RWPE2 (cell line): ENCODE measurements around the gene ZC3H12A.

ENCODE experiments used
- ATAC-seq: fragments of 200-7000 bp; cut with Tn5 transposase; 3 replicates; pipeline ENCODE4 v1.9.1; 2021; ENCODE audit warnings: low read depth
- DNase-seq: peaks from one replicate; pipeline ENCODE4 v3.0.0-alpha.2; 2020; ENCODE audit warnings: low spot score
- H3K27ac ChIP-seq: fragments of 450-650 bp; 2 replicates; pipeline ENCODE4 v1.5.1; 2017; ENCODE audit warnings: mild to moderate bottlenecking; ENCODE audit not compliant: poor library complexity, severe bottlenecking
- H3K27me3 ChIP-seq: fragments of 250-450 bp; sonication (Bioruptor Pico); 2 replicates; pipeline ENCODE4 v1.5.1; 2021; ENCODE audit warnings: mild to moderate bottlenecking, moderate library complexity; ENCODE audit not compliant: insufficient read depth, poor library complexity, severe bottlenecking
- H3K36me3 ChIP-seq: fragments of 250-450 bp; sonication (Bioruptor Pico); 2 replicates; pipeline ENCODE4 v1.5.1; 2020; ENCODE audit warnings: low read depth, mild to moderate bottlenecking, moderate library complexity
- H3K4me1 ChIP-seq: fragments of 250-450 bp; sonication (Bioruptor Pico); 2 replicates; pipeline ENCODE4 v1.5.1; 2021; ENCODE audit warnings: mild to moderate bottlenecking, moderate library complexity; ENCODE audit not compliant: insufficient read depth, poor library complexity, severe bottlenecking
- H3K4me3 ChIP-seq: fragments of 250-450 bp; sonication (Bioruptor Pico); 2 replicates; pipeline ENCODE4 v1.5.1; 2021; ENCODE audit warnings: mild to moderate bottlenecking, moderate library complexity; ENCODE audit not compliant: severe bottlenecking
- H3K9me3 ChIP-seq: fragments of 250-450 bp; sonication (Bioruptor Pico); 2 replicates; pipeline ENCODE4 v1.5.1; 2021; ENCODE audit warnings: mild to moderate bottlenecking, moderate library complexity; ENCODE audit not compliant: severe bottlenecking
- CTCF ChIP-seq: fragments of 450-650 bp; IDR thresholded peaks from one replicate; pipeline ENCODE4 v1.5.1; 2017; ENCODE audit warnings: mild to moderate bottlenecking, moderate library complexity; ENCODE audit not compliant: poor library complexity, severe bottlenecking

ZC3H12A gene

GRCh38 chr1:37471345-37472231, 2.8 kb upstream of the ZC3H12A start:
- H3K27ac ChIP-seq = peak overlapping the region; percentile 98

DNA sequence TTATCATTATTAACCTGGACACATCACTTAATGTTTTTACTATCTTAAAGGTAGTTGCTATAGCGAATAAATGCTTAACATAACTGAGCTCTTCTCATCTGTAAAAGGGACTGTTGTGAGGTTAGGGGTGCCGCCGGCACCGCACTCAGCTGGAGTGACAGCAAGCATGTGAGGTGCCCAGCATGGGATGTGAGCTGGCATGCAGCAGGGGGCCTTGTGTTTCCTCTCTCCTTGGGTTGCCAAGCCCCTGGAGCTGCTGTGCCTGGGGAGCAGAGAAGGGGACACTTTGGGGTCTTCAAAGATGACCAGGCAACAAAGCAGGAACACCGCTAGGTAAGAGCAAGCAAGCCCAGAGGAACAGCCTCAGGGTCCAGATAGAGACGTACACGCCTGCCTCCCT, 2.1 kb upstream of the ZC3H12A start:
- TF ChIP-seq CTCF = no peak
- peak overlapping the region; percentile 98 for H3K27ac ChIP-seq
- H3K4me3 ChIP-seq = no peak overlapping the region
- H3K36me3 ChIP-seq = peaks cover 25% of the 10 kb centered on the region
- ATAC-seq = no peak
- no peaks in the 10 kb centered on the region for H3K9me3 ChIP-seq
- no peaks in the 10 kb centered on the region for H3K27me3 ChIP-seq
- peaks cover 24% of the 10 kb centered on the region for H3K4me1 ChIP-seq
- no peak for DNase-seq

More at GRCh38 chr1:37471345-37472231, 2.8 kb upstream of the ZC3H12A start:
- H3K4me1 ChIP-seq = peaks cover 24% of the 10 kb centered on the region
- DNase-seq = peak; percentile 88
- peaks cover 18% of the 10 kb centered on the region for H3K36me3 ChIP-seq
- no peak overlapping the region for H3K4me3 ChIP-seq
- ATAC-seq = peak; percentile 73
- no peaks in the 10 kb centered on the region for H3K9me3 ChIP-seq
- no peak for TF ChIP-seq CTCF
- H3K27me3 ChIP-seq = no peaks in the 10 kb centered on the region

DNA sequence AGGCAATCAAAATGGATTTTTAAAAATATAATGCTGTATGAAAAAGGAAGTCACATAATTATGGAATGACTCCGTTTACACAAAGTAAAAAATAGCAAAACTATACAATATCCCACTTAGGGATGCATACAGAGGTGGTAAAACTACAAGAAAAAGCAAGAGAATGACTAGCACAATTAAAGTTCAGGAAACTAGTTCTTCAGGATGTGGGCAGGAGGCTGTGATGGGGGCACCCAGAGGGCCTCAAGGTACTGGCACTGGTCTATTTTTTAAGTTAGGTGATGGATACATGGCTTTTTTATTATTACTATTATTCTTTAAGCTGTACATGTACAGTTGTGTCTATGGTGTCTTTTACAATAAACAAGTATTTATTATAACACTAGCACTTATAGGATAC, 1.4 kb upstream of the ZC3H12A start:
- H3K9me3 ChIP-seq = no peaks in the 10 kb centered on the region
- DNase-seq = no peak
- H3K4me1 ChIP-seq = peaks cover 24% of the 10 kb centered on the region
- peak overlapping the region; percentile 98 for H3K27ac ChIP-seq
- H3K36me3 ChIP-seq = peaks cover 32% of the 10 kb centered on the region
- ATAC-seq = no peak
- peak overlapping the region; percentile 79 for H3K4me3 ChIP-seq
- TF ChIP-seq CTCF = no peak
- no peaks in the 10 kb centered on the region for H3K27me3 ChIP-seq

DNA sequence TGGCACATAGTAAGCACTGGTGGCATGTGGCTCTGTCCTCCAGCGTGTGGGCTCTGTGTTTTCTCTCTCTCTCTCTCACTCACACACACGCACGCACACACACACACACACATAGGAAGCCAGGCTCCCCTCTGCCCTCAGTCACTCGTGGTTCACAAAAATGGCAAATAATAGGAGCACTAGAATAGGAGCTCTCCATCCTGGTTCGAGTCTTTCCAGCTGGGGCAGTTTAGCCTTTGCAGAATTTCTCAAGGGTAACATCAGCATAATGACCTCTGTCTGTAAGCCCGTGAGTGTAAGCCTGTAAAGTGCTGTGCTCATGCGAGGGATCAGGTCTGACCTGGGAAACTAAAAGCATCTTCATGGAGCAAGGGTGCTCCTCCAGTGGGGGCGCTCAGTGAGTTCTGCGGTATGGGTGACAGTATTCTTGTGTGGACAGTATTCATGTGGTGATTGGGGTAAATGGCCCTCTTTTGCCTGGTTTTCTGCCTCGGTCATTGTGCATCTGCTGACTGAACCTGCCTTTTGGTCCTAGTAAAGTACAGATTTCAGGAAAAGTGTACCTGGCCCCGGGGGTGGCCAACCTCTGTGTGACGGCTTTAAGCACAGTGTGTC, 842 bp upstream of the ZC3H12A start:
- Histone ChIP-seq H3K36me3 (peaks cover 38% of the 10 kb centered on the region), H3K4me3 (peak overlapping the region; percentile 79), H3K27ac (peak overlapping the region; percentile 98), H3K4me1 (peaks cover 26% of the 10 kb centered on the region), H3K9me3 (no peaks in the 10 kb centered on the region), H3K27me3 (no peaks in the 10 kb centered on the region)
- DNase-seq (no peak), ATAC-seq (no peak)
- peak; percentile 18 for TF ChIP-seq CTCF
